WERI-Rb-1 (cell line): ENCODE results near the gene NPLOC4.

Experiments used
- DNase-seq: peaks from one replicate; pipeline ENCODE4 v3.0.0-alpha.2; 2020
- H3K27ac ChIP-seq: fragments of 250-450 bp; sonication (Bioruptor Pico); 2 replicates; pipeline ENCODE4 v1.5.1; 2020; ENCODE audit warnings: mild to moderate bottlenecking, moderate library complexity
- H3K27me3 ChIP-seq: fragments of 250-450 bp; sonication (Bioruptor Pico); 2 replicates; pipeline ENCODE4 v1.5.1; 2021; ENCODE audit warnings: mild to moderate bottlenecking, low read depth, moderate library complexity; ENCODE audit not compliant: insufficient read depth, severe bottlenecking
- H3K36me3 ChIP-seq: fragments of 250-450 bp; sonication (Bioruptor Pico); 2 replicates; pipeline ENCODE4 v1.5.1; 2020; ENCODE audit warnings: mild to moderate bottlenecking, moderate library complexity
- H3K4me3 ChIP-seq: 2 replicates; pipeline ENCODE4 v1.5.1; 2011; ENCODE audit warnings: low read depth, mild to moderate bottlenecking, control low read depth, low read length
- H3K9me3 ChIP-seq: fragments of 250-450 bp; sonication (Bioruptor Pico); 2 replicates; pipeline ENCODE4 v1.5.1; 2021; ENCODE audit warnings: mild to moderate bottlenecking, moderate library complexity; ENCODE audit not compliant: severe bottlenecking
- TF ChIP-seq, protein P1 (sequence below): IDR thresholded peaks from 2 replicates; pipeline ENCODE4 v1.5.1; 2011; ENCODE audit warnings: low read depth, mild to moderate bottlenecking, control low read depth, inconsistent platforms, low read length

NPLOC4 gene

DNA sequence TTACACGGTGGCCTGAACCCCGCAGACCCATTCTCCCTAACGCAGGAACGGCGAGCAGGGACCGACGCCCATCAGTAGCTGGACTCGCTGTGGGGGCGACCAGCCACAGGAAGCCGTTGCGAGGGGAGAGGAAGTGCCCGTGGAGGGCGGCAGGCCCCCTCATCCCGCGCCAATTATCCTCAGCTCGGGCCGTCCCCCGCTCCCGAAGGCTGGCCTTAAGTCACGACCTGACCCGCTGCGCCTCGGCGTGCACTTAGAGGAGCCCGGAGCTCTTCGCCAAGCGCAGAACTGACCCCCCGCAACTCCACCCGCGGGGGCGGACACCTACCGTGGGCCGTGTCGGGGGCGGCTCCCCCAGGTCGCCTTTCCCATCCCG, 46.3 kb upstream of the NPLOC4 start:
- no peaks in the 10 kb centered on the region for H3K9me3 ChIP-seq
- peak; percentile 47 for DNase-seq
- no peaks in the 10 kb centered on the region for H3K27me3 ChIP-seq
- H3K27ac ChIP-seq, result peak overlapping the region; percentile 84
- TF ChIP-seq, protein P1, sequence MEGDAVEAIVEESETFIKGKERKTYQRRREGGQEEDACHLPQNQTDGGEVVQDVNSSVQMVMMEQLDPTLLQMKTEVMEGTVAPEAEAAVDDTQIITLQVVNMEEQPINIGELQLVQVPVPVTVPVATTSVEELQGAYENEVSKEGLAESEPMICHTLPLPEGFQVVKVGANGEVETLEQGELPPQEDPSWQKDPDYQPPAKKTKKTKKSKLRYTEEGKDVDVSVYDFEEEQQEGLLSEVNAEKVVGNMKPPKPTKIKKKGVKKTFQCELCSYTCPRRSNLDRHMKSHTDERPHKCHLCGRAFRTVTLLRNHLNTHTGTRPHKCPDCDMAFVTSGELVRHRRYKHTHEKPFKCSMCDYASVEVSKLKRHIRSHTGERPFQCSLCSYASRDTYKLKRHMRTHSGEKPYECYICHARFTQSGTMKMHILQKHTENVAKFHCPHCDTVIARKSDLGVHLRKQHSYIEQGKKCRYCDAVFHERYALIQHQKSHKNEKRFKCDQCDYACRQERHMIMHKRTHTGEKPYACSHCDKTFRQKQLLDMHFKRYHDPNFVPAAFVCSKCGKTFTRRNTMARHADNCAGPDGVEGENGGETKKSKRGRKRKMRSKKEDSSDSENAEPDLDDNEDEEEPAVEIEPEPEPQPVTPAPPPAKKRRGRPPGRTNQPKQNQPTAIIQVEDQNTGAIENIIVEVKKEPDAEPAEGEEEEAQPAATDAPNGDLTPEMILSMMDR, result no peak
- H3K36me3 ChIP-seq, result peaks cover 60% of the 10 kb centered on the region
- H3K4me3 ChIP-seq, result peak overlapping the region; percentile 97

DNA sequence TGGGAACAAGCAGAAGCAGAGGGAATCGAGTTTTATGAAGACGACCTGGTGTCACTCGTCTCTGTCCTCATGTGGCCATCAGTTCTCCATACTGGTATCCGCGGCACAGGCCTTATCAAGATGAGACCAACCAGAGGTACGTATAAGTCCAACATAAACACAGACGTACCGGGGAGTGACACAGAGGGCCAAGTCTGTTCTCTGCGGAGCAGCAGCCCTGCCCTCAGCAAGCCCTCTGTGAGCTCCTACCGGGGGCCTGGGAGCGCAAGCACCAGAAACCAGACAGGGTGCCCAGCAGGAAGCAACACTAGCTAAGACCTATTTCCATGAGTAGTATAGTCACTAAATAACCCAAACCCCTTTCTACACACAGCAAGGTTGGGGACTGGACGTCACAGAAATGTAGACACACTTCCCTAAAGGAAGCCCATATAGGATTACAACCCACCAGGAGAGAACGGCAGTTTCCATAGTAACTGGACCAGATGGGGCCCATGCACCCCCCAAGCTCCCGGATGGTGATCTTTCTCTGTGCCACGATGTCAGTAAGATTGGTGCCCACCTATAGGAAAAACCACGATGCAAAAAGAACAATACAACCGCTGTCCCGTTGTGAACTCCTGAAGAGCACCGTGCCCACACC, 45.8 kb upstream of the NPLOC4 start:
- Histone ChIP-seq H3K4me3 (peak overlapping the region; percentile 97), H3K27ac (peak overlapping the region; percentile 84), H3K9me3 (no peaks in the 10 kb centered on the region), H3K27me3 (no peaks in the 10 kb centered on the region), H3K36me3 (peaks cover 55% of the 10 kb centered on the region)
- DNase-seq, result no peak
- TF ChIP-seq, protein P1, result no peak

DNA sequence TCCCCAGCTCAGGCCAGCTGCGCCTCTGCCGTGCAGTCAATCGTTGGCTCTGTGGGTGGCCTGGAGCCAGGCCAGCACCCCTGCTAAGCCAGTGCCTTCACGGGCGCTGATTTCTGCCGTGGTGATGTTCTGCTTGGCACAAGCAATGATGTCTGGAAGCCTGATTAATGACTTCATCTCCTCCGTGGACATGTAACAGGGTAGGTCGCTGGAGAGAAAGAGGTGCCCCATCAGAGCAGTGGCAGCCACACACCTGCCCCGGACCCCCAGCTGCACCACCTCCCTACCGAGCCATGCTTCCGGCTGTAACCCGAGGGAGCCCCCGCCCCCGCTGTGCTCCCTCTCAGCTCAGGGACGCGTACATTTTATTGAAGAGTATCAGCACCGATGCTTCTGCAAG, 44.8 kb upstream of the NPLOC4 start:
- DNase-seq, result no peak
- TF ChIP-seq, protein P1, result no peak
- Histone ChIP-seq H3K27ac (no peak overlapping the region), H3K27me3 (no peaks in the 10 kb centered on the region), H3K9me3 (no peaks in the 10 kb centered on the region), H3K36me3 (peaks cover 46% of the 10 kb centered on the region), H3K4me3 (no peak overlapping the region)

DNA sequence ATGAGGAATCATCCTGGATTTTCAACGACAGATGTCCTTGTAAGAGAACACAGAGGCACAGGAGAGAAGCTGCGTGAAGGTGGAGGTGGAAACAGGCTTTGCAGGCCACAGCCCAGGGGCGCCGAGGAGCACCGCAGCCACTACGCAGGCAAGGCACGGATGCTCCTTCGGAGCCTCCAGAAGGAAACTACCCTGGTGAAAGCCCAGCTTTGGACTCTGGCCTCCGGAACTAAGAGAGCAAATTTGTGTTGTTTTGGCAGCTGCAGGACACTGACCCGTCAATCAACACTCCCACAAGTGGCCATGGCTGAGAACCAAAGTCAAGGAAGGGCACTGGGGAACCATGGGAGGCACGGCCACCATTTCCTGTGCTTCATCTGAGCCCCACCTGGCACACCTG, 43.2 kb upstream of the NPLOC4 start:
- no peaks in the 10 kb centered on the region for H3K27me3 ChIP-seq
- H3K36me3 ChIP-seq, result peaks cover 37% of the 10 kb centered on the region
- no peak overlapping the region for H3K27ac ChIP-seq
- H3K4me3 ChIP-seq, result no peak overlapping the region
- TF ChIP-seq, protein P1, result no peak
- no peaks in the 10 kb centered on the region for H3K9me3 ChIP-seq
- DNase-seq, result no peak

DNA sequence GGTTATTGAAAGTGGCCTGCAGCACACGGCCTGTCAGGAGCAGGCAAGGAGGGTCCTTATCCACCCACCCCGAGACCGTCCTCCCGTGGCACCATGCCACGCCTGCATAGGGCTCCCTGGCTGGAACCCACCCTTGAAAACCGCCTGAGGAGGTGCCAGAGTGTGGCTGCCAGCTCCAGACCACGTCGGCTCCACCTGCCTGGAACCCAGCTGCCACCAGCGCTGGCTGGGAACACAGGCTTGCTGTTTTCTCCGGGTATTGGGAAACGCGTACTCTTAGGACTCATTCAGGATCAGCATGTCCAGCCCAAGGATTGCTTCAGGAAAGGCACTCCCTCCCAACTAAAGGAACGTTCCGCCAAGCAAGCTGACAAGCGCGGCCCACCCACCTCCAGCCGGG, 40.0 kb upstream of the NPLOC4 start:
- Histone ChIP-seq H3K36me3 (peaks cover 51% of the 10 kb centered on the region), H3K4me3 (no peak overlapping the region), H3K9me3 (no peaks in the 10 kb centered on the region), H3K27me3 (no peaks in the 10 kb centered on the region), H3K27ac (no peak overlapping the region)
- DNase-seq, result no peak
- TF ChIP-seq, protein P1, result no peak
